Stimulated activated CD4-positive, alpha-beta T cell treated with anti-CD3 and anti-CD28 coated beads, Interleukin-15, amount 100 ng/mL, for 24 hours (primary cell): Measurements from ENCODE around the gene CUEDC1.

Experiments
- DNase-seq: peaks from one replicate; pipeline ENCODE4 v3.0.0-alpha.2; 2020

Gene CUEDC1

DNA sequence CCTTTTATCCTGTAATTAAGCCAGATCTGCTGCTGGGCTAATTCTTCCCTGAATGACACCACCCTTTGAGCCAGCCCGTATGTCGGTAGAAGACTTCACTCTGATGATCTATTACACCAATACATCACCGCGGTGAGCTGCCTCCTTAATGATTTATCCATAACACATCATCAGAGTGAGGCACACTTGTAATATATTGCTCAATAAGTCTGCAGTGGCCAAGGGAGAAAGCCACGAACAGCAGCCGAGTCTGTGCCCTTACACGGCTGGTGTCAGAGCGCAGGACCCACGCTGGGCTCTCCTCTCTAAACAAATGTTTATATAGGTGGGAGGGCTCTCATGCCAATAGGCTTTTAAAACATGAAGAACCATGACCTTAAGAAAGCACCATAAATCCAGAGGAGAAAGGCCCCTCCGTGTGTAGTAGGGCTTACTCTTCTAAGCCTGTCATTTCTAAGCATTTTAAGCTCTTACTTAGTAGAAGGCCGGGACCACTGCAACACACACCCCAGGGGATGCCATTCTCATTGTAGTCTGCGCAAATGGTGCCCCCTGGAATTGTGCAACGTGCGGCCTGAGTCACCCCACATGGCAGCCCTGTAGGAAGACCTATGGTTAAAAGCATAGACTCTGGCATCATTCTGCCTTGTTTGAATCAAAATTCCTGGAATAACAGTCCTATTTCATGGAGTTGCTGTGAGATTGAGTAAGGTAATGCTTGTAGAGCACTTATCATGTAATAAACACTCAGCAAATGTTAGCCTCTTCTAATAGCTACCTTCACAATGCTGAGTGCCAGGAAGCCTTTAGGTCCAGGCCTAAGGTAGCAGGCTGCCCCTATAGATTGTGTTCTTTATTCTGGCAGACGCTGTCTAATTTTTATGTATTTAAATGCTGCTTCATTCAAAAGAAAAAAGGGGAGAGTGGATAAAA, 131.5 kb downstream of the CUEDC1 start:
- no peak for DNase-seq

DNA sequence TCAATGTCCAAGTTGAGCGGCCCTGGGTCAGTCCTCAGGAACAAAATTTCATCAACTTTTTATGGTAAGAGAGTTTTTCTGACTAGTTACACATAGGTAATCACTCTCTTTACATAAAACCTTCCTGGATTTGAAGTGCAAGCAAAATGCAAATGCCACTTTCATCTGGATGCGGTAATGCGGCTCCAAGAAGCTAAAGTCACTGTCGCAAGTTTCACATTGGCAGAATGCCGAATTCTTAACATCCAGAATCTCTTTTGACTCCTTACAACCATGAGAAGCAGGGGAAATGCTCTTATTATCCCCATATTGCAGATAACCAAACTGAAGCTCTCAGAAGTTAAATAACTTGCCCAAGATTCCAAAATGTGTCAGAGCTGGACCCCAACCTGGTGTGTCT, 135.3 kb downstream of the CUEDC1 start:
- DNase-seq, result no peak

DNA sequence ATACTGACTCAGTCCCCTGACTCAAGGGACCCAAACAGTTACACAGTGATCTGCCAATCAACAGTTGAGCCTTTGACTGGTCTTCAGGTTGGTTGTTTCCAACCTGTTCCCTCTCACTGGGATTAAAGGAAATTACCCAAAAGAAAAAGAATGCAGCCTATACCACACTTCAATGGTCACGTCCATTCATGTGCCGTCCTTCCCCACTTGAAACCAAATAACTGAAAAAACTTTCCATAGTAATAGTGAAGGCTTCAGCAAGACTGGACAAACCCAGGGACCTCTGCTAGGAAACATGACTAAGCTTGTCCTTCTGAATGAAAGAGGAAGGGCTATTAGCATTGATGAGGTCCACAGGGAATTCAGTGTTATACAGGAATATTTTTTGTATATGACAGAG, 135.9 kb downstream of the CUEDC1 start:
- no peak for DNase-seq

DNA sequence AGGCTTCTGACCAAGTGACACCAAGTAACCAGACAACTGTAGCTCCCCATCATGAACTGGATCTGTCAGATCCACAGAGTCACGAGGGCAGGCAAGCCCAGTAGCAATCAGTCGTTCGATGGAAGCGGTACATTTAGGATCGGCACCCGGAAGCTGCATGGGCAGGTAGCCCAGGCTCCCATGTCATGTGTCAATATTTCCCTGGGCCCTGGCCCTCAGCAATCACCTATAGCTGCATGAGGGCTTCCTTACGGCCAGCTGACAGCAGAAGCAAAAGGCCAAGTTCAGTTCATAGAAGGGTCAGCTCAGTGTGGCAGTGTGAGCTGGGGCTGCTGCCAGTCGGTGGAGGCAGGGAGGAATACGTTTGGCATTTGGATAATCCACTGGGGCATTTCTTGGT, 137.1 kb downstream of the CUEDC1 start:
- DNase-seq, result no peak

DNA sequence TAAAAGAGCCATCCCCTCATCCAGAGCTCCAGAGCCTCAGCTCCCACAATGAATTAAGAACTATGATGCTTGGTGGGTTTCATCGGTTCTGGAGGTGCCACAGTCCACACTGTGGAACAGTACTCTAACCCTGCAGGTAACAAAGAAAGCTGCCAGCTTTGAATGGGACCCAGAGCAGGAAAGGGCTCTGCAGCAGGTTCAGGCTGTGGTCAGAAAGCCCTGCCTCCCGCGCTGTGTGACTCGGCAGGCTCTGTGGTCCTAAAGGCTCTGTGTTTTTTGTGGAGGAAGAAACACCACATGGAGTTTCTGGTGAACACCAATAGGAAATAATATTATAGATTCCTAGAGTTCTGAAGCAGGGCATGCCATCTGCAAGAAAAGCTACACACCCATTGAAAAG, 137.9 kb downstream of the CUEDC1 start:
- no peak for DNase-seq

DNA sequence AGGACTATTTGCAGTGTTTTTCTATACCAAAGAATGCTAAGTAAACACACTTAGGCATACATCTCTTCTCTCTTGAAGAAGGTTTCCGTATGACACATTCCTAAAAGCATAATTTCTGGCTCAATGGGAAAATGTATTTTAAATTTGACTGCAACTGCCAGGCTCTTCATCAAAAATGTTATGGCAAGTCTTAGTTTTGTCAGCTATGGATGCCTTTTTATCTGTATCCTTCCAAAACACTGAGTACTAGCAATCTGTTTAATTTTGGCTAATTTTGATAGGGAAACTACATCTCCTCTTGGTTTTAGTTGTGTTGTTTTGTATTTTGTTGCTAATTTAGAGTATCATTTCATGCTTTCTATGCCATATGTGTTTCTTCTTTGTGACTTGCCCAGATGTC, 140.8 kb downstream of the CUEDC1 start:
- DNase-seq, result no peak

DNA sequence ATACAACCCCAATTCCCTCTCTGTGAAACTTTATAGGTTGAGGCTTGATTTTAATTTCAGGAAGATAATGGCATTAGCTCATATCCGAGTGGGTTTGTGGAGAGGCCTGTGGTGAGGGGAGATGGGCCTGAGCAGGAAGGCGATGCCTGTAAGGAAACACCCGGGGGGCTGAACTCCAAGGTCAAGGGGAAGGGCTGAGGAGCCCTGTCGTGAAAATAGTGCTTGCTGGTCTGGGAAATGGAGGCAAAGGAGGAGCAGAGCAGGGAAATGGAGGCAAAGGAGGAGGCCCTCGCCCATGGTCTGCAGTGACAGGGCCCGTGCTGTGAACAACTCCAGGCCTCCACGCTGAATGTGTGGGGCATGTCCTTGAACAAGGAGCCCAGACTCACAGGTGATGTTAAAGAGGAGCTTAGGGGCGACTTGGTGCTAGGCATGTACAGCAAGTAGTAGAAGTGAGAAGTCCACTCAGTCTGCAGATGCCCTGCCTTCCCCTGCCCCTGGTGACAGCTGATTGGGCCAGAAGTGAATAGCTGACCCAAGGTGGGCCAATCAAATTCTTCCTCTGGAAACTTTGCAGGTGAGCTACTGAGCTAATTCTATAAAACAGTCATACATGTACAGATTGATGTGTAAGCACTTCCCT, 143.5 kb downstream of the CUEDC1 start:
- no peak for DNase-seq
